NCI-H82 treated with DMSO at 0.1 percent for 48 hours (cell line): ENCODE results near the gene CCDC47.
A peak's percentile ranks its signal among the peaks of the same experiment; 100 is the strongest.
"Not testable (repeated sequence)": the region's sequence is repeated elsewhere in the genome, so short reads cannot be mapped to it uniquely, and the experiment has no call there.

Source experiments
- DNase-seq: peaks from one replicate; lab custom pipeline; 2025; ENCODE audit not compliant: unreplicated experiment; lab: John Stamatoyannopoulos, UW

CCDC47 gene

GRCh38 chr17:63773272-63774140 is at the start of gene CCDC47:
TSS of gene CCDC47 (minus strand) at chr17:63773597. CDS start at chr17:63766175, 7,422 bp downstream.
- DNase-seq = peak; percentile 94

- DNase-seq = no peak
Measured at GRCh38 chr17:63822537-63822936, 49.1 kb upstream of the CCDC47 start.

- DNase-seq = no peak
Measured at GRCh38 chr17:63821804-63822203, 48.4 kb upstream of the CCDC47 start.

- DNase-seq = no peak
Measured at GRCh38 chr17:63820963-63821561, 47.7 kb upstream of the CCDC47 start.

GRCh38 chr17:63819585-63820537 is 46.5 kb upstream of the CCDC47 start:
- DNase-seq = no peak

- DNase-seq = no peak
Measured at GRCh38 chr17:63819131-63819530, 45.7 kb upstream of the CCDC47 start.

- DNase-seq = no peak
Measured at GRCh38 chr17:63817736-63818385, 44.5 kb upstream of the CCDC47 start.

- DNase-seq = no peak
Measured at GRCh38 chr17:63816669-63817068, 43.3 kb upstream of the CCDC47 start.

GRCh38 chr17:63816123-63816522 is 42.7 kb upstream of the CCDC47 start:
- no peak for DNase-seq

- no peak for DNase-seq
Measured at GRCh38 chr17:63809970-63810369, 36.6 kb upstream of the CCDC47 start.

- no peak for DNase-seq
Measured at GRCh38 chr17:63805591-63805990, 32.2 kb upstream of the CCDC47 start.

GRCh38 chr17:63804328-63804727 is 30.9 kb upstream of the CCDC47 start:
- DNase-seq = no peak

GRCh38 chr17:63800783-63801182 is 27.4 kb upstream of the CCDC47 start:
- DNase-seq = no peak

GRCh38 chr17:63798572-63799106 is 25.2 kb upstream of the CCDC47 start:
- no peak for DNase-seq

- DNase-seq = not testable (repeated sequence)
Measured at GRCh38 chr17:63796375-63796774, 23.0 kb upstream of the CCDC47 start.

- DNase-seq = no peak
Measured at GRCh38 chr17:63792055-63792729, 18.8 kb upstream of the CCDC47 start.

GRCh38 chr17:63790057-63790456 is 16.7 kb upstream of the CCDC47 start:
- no peak for DNase-seq

- DNase-seq = no peak
Measured at GRCh38 chr17:63786971-63787711, 13.7 kb upstream of the CCDC47 start.

- no peak for DNase-seq
Measured at GRCh38 chr17:63786117-63786516, 12.7 kb upstream of the CCDC47 start.
